Erythroblast (primary cell): Measurements from ENCODE around the gene EMP2.

Experiments used
- GATA1 ChIP-seq: IDR thresholded peaks from 2 replicates; pipeline ENCODE4 v1.6.1; 2011; ENCODE audit warnings: low read depth, mild to moderate bottlenecking, control low read depth, low read length, moderate library complexity
- POLR2A ChIP-seq: IDR thresholded peaks from 2 replicates; pipeline ENCODE4 v1.6.1; 2011; ENCODE audit warnings: mild to moderate bottlenecking, low read length

DNA sequence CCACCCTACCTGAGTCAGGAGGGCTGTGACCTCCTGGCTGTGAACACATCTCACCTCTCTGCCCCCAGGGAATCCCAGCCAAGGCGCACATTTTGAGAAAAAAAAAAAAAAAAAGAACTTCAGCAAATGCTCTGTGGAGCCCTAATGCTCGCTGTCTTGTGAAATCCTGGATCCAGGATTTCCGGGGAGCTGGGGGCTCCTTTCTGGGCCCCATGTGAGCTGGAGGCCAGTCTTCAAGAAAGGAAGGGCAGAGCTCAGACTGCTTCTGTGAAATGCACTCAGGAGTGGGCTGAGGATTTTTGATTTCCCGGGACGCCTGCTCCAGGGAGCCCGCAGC lies 36.0 kb upstream of the EMP2 start:
- TF ChIP-seq POLR2A (no peak), GATA1 (no peak)
